Measurements from ENCODE around the gene SLIT3.
"Not testable (repeated sequence)": the region's sequence is repeated elsewhere in the genome, so short reads cannot be mapped to it uniquely, and the experiment has no call there.

Gene SLIT3

DNA sequence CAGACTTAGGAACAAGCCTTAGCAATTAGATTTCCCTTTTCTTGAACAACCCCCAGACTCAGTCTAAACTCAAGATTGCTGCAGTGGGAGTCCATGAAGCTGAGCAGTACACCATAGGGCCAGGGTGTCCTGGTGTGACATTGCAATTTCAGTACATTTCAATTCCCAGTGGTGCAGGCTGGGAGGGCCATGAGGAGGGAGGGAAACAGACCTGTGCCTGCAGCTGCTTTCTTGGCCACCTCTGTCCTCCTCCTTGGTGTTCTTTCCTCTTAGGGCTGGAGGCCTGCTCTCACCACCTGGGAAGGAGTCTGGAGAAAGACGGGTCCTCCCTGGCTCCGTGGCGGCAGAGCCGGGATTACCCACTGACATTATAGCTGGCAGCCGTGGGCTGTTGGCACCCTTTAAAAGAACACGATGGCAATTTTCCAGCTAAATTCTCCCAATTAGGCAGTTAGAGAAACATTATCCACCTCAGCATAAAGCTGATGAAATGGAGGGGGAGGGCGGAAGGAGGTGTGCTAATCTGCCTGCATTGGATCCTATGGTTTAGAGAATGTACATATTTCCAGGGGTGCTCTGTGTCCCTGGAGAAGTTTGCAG, 186.4 kb downstream of the SLIT3 start:
- no peak for DNase-seq (ENCODE audit: low read depth in 1 of 2, low spot score in 1 of 2)

DNA sequence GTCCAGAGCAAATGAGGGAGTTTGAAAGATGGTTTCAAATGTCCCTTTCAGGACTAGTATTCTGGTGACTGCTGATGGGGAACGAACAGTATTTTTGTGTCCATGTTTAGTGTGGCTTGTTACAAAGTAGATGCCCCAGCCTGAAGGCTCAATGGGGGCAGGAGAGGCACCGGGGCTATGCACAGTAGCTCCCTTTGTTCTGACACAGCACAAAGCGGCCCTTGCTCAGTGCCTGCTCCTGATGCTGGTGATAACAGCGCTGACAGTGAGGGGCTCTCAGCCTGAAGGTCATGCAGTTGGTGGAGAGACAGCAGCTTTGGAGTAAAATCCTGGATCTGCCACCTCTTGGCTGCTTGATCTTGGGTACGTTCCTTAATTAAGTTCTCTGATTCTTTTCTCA, 188.9 kb downstream of the SLIT3 start:
- DNase-seq (ENCODE audit: low read depth in 1 of 2, low spot score in 1 of 2) = no peak

DNA sequence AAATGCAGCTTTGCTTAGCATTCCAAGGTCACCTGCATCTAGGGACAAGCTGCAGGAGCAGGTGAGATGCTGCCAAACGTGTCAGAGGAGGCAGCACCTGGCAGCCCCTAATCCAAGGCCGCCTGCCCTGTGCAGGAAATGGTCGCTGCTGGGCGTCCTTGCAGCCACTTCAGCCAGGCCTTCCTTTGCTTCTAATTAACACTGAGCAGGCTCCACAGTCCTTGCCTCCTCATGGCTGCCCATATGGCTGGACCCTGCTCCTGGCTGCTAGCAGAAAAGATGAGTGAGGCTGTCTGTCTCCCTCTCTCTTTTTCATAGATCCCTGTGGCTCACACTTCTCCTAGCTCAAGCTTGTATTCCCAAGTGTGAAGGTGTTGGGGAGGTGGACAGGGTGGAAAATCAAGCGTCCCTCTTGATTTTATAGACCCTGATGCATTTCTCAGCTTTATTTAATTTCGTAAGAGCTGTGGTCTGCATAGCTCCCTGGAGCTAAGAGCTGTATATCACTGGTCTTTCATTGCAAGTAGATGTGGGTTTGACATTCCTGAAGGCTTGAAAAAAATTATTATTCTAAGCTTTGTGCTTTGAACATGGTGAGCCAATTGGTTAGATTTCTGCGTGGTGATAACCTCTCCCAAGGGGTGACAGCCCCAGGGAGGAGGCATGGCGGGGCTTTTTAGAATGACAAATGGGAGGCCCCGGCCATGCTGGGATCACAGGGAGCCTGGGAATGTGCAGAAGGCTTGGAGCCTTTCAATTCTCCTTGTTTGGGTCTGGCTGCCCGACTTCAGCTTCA, 193.8 kb downstream of the SLIT3 start:
- DNase-seq (ENCODE audit: low read depth in 1 of 2, low spot score in 1 of 2) = no peak

DNA sequence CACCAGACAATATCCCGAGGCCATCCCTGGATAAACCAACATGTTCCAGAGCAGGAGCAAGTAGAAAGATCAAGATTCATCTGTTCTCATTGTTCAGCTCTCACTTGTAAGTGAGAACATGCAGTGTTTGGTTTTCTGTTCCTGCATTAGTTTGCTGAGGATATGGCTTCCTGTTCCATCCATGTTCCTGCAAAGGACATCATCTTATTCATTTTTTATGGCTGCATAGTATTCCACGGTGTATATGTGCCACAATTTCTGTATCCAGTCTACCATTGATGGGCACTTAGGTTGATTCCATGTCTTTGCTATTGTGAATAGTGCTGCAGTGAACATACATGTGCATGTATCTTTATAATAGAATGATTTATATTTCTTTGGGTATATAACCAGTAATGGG, 195.4 kb downstream of the SLIT3 start:
- not testable (repeated sequence) for DNase-seq (ENCODE audit: low read depth in 1 of 2, low spot score in 1 of 2)

DNA sequence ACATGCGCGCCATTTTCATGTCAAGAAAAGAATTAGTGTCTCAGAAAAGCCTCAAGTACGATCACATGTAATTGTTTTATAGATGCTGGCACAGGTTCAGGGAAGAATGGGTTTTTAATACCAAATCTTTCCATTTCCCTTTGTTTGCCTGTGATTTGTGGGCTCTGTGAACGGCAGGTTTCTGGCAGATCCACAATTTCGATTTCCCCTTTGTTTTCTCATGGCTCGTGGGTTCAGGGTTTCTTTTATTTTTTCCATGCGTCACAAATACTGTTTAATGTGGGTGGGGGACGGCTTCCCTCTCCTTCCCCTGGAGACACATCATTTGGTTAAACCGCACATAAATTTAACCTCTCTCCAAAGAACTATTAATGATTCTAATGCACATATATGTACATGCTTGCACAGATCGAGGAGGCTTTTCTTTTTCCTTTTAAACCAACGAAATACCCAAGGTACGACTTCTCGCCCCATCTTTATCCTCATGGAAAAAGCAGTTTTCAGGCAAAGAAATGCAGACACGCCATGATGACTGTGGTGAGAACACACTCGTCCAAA, 195.9 kb downstream of the SLIT3 start:
- no peak for DNase-seq (ENCODE audit: low read depth in 1 of 2, low spot score in 1 of 2)

DNA sequence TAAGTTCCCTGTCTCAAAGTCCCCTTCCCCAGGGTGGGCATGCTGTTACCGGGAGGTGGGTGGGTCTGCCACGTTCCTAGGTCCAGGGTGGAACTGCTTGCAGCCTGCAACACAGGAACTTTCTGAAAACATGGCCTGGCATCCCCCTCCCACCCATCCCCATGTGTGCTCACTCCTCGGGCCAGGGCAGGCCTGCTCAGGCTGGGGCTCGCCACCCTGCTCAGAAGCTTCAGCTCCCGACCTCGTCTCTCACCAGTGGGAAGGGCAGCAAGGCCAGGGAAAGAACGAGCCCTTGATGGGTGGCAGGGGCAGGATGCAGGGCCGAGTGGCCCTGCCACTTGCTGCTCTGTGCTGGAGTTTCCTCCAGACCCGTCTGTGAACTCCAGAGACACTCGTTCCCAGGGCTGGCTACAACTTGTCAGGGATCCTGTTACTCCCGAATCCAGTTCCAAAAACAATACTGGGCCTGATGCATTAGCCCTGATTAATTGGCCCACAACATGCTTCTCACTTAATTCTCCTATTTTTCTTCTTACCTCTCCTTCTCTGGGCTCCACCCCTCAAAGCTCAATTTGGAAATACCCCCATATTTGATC, 197.3 kb downstream of the SLIT3 start:
- no peak for DNase-seq (ENCODE audit: low read depth in 1 of 2, low spot score in 1 of 2)

DNA sequence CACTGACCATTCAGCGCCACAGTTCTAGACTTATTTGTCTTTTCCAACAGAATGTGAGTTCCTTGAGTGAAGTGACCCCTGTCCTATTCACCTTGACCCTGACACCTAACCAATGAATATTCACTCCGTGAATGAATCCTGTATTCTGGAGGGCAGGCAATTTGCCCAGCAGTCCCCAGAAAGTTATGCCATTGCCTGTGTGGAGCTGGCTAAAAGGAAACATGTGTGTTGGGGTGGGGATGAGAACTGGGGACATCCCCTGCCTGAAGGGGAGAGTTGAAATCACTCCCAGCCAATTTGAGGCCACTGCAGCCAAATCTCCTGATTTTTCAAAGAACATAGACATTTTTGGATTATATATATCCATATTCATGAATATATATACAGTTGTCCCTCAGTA, 199.0 kb downstream of the SLIT3 start:
- no peak for DNase-seq (ENCODE audit: low read depth in 1 of 2, low spot score in 1 of 2)

DNA sequence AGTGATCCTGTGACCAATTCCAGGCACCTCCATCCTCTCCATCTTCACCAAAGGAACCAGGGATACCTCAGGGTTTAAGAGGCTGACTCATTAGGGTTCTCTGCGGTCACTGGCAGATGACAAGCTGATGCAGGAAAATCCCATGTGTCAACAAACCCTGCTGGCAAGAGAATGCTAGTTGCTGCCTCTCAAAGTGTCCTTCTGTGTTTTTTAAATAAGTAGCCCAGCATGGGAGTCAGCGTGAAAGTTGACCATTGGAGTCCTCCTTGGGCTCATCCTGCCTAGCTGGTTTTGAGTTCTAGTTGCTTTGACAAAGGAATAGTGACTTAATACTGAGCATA, 200.2 kb downstream of the SLIT3 start:
- DNase-seq (ENCODE audit: low read depth in 1 of 2, low spot score in 1 of 2) = no peak

DNA sequence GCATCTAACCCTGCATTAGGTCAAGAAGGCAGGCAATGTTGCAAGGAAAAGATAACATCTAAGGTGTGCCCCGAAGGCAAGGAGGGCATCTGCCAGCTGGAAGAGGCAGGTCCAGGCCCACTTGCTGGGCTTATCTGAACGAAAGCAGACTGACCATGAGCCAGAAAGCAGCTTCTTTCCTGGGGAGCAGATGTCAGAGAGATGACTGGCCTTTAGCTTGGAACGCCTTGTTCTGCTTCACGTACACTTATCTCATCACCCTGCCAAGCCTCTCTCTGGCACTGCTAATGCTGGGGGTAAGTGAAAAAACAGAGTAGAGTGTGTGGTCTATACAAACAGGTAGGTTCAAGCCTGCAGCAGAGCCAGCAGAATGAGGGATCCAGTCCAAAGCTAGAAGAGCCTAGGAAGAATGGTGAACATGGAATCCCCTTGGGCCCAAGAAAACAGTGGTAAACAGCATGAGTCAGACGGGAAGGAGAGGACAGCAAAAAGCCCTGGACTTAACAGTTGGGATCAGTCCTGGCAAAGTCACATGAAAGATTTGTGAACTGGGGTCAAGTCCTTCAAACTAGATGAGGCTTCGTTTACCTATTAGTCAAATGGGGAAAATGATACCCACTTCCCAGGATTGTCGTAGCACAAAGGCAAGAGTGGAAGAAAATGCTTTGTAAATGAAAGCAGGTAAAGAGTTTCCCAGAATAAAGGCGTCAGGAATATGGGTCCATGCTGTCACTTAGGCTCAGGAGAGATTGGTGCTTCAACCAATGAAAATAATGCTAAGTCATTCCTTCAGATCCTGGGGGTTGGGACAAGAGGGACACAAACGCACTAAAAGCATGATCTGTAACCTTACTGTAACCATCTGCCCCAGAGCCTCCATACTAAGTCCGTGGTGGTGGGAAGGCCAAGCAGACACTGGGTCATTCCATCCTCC, 200.9 kb downstream of the SLIT3 start:
- DNase-seq (ENCODE audit: low read depth in 1 of 2, low spot score in 1 of 2) = no peak

DNA sequence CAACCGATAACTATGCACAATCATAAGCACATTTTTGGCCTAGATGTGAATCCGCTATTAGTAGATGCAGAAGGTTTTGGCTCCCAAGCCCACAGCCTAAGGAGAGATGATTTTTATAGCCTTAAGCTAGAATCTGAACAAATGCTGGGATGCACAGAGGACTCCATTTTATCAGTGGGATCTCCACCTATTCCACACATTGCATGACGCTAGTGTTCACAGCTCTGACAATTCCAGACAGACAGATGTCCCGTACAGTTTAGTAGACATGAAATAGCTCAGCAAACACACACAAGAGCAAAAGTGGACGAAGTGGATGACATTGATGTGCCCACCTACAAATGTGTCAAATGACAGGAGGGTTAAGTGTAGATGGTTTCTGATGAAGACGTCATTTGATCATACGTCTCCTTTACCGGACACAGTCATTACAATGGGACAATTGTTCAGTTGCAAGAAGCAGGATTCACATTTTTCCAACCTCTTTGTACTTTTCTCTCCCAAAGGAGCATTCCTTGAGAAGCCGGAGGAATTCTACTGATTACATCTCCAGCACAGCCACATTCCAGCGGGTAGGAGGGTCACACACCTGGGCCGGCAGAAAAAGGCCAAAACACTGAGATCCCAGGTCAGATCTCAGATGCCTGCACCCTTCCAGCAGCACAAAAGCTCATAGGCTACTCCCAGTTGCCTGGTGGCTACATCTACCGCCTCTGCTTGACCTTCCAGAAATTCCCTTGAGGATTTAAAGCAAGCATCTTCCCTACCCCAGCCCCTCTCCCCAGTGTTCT, 202.4 kb downstream of the SLIT3 start:
- no peak for DNase-seq (ENCODE audit: low read depth in 1 of 2, low spot score in 1 of 2)

DNA sequence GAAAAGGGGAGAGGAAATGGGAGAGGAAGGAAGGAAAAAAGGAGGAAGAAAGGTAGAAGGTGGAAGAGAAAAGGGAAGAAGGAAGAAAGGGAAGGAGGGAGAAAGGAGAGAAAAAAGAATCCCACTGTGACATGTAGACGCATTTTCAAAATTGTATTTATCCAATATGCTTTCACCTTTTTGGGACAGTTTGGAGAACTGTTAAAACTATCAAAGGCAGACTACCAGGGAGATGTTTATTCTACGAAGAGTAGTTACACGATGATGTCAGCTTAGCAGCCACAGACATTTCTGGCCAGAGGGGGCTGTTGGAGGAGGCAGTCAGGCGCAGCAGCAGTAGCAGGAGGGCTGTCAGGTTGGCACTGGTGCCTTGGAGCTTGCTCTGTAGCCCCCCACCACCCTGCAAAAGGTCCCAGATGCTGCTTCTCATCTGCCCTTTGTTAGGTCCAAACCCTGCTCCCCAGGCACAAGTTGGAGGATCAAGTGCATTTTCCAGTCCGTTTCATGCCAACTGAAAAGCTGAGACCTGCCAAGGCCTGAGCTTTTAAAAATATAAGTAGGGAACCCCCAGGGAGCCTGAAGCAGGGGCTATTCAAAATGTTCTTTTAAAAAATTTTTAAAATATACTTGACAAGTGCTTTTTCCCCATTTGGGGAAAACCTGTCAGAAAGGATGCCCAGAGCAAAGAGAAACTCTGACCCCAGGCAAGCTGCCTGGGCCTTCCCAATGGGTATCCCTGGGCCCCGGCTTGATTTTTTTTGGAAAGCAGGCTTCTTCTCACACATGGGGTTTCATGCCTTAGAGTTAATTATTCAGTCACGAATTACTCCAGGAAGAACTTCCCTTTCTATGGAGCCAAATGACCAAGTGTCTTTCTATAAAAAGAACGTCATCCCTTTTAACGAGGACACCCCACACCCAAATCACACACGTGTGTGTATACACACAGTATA, 203.3 kb downstream of the SLIT3 start:
- DNase-seq (ENCODE audit: low read depth in 1 of 2, low spot score in 1 of 2) = no peak

DNA sequence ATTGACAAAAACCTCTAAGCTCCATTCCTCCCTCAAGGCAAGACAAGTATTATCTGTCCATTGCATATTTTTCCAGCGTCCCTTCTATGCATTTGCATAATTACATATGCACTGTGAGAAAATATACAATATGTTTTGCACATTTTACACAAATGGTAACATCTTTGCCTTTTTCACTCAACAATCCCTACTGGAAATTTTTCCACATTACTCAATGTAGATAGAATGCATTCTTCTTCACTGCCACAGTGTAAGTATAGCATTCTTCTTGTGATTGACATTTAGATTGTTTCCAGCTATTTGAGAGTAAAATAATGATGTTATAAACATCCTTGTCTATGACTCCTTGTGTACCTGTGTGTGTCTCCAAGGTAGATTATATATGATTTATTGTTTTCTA, 205.0 kb downstream of the SLIT3 start:
- no peak for DNase-seq (ENCODE audit: low read depth in 1 of 2, low spot score in 1 of 2)

DNA sequence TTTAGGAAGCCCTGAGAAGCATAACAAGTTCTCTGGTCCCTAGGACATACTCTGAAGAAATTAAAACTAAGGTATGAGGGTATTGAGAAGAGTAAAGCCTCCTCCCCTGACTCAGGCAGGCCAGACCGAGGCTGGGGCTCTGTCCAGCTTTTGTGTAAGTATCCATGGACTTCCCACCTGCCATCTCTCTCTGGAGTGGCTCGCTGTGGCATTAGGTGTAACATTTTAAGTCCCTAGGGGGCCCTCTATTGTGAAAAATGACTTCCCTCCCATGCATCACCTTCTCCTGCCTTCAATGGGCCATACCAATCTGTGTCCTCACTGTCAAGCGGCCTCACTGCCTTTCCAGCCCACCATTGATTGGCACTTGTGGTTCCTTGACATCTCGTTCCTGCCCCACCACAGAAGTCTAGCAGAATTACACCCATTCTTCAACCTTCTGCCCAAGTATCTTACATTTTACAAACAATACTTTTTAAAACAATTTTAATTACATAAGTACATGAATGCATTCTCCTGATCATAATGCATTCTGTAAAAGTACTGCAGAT, 205.5 kb downstream of the SLIT3 start:
- DNase-seq (ENCODE audit: low read depth in 1 of 2, low spot score in 1 of 2) = no peak

DNA sequence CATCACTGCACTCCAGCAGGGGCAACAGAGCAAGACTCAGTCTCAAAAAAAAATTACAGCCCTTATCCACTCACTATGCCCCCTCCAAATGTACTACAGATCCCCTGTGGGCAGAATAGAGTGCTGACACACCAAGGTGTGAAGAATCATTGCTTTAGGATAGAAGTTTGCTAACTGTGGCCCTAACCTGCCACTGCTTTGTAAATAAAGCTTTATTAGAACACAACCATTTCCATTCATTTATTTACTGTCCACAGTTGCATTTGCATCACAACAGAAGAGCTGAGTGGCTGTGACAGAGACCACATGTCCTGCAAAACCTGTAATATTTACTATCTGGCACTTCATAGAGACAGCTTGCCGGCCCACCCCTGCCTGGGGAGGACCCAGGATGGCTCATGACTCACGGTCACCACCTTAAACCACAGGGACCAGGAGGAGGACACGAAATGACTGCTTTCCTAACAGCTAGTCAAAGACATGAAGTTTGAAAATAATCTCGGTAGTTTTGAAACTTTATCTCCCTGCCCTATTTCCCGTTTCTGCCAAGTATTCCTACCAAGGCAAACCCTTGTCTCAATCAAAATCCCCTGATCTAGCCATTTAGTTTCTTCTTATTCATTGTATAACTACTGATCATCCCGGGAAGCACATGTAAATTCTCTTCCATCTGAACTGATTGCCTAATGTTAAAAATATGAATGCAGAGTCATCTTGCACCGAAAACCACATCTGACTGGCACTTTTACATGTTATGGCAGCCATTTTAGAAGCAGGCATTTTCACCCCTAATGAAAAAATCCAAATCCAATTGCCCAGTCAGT, 206.1 kb downstream of the SLIT3 start:
- DNase-seq (ENCODE audit: low read depth in 1 of 2, low spot score in 1 of 2) = no peak

DNA sequence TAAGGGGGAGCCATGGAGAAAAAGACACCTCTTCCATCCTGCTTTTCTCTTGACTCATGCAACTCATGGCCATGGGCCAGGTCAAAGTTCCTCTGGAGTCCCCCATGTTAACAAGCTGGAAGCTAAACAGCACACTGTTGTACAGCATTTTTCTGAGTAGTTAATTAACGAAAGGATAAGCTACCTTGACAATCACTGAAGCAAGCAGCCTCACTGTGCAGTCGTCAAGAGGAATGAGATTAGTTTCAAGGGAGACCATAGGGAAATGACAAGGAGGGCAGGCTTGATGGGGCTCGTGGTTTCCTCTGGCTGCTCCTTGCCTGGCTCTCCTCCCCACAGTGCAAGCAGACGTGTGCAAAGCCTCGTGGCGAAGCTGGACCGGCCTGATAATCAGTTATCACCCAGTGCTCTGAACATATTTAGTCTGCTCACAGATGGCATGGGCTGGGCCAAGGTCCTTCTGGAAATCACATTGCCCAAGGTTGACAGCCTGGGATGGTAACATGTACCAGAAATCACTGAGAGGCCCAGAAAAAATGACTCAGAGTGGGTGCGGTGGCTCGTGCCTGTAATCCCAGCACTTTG, 209.5 kb downstream of the SLIT3 start:
- no peak for DNase-seq (ENCODE audit: low read depth in 1 of 2, low spot score in 1 of 2)

DNA sequence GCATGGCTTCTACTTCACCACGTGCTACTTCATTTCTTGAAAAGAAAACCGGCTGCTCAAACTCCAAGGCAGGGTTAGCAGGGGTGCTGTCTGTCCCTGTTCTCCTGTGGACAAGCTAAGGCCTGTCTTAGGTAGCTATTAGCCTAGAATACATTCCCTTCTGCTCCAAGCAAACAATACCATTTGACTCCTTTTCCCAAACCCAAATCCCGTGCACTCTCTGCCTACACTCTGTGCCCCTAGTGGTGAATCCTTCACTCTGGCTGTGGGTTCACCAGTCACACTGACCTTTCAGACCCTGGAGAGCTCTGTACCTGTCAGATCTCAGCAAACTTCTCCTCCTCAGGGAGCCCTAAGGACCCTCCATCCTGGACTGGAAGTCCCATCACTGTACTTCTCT, 211.6 kb downstream of the SLIT3 start:
- DNase-seq (ENCODE audit: low read depth in 1 of 2, low spot score in 1 of 2) = no peak

DNA sequence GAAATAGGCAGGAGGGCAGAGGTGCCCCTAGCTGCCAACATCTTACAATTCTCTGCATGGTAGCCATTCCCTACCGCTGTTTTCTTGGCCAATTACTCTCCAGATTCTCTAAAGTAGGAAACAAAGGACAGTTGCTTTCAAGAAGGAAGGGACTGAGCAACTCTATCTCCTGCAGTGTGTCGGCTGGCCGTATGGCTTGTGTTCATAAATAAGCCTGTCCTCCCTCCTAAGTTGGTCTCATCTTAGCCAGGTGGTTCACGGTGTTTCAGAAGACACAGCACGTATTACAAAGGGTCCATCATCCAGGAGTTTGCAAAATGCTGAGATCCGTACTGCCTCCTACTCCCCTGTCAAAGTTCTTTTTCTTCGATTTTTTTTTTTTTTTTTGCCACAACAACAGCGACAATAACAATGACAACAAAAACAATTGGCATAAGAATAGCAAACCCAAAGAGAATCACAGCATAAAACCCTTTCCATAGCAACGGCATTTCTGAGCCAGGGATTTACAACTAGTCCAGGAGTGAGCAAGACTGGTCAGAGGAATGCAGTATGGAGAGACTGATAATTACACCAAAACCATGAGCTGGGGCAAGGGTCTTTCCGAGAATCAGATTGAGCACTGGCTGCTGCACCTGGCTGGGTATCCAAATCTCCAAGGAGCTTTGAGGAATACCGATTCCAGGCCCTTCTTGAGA, 212.8 kb downstream of the SLIT3 start:
- DNase-seq (ENCODE audit: low read depth in 1 of 2, low spot score in 1 of 2) = no peak

Data from activated T-helper 1 cell treated with anti-CD3 and anti-CD28 coated beads, Interleukin-2, amount 50 U/mL, for 16 hours (primary cell).